NCI-H2196 treated with DMSO at 0.1 percent for 48 hours (cell line): ENCODE results near the gene ARPC1A.
"Not testable (repeated sequence)": the region's sequence is repeated elsewhere in the genome, so short reads cannot be mapped to it uniquely, and the experiment has no call there.

ENCODE experiments used
- DNase-seq: peaks from one replicate; lab custom pipeline; 2025; ENCODE audit not compliant: unreplicated experiment; lab: John Stamatoyannopoulos, UW

The ARPC1A gene

DNA sequence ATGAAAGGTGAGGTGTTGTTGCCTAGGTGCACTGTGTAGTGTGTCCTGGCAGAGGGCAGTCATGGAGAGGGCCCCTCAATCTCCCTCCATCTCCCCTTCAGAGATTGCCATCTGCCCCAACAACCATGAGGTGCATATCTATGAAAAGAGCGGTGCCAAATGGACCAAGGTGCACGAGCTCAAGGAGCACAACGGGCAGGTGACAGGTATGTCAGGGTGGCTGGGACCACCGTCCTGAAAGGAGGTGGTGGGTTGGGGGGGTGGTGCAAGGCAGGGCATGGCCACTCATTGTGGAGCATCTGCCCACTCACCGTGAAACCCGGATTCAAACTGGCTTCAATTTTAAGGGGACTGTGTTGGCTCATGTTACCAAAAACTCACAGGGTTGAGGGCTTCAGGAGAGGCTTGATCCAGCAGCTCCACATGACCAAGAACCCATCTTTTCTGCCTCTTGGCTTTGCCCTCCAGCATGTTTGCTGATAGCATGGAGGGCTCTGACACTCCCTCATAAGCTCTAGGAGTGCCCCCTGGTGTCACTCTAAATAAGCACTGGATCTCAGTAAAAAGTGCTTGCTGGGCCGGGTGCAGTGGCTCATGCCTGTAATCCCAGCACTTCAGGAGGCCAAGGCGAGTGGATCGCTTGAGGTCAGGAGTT lies 61.0 kb downstream of the ARPC1A start:
- no peak for DNase-seq

DNA sequence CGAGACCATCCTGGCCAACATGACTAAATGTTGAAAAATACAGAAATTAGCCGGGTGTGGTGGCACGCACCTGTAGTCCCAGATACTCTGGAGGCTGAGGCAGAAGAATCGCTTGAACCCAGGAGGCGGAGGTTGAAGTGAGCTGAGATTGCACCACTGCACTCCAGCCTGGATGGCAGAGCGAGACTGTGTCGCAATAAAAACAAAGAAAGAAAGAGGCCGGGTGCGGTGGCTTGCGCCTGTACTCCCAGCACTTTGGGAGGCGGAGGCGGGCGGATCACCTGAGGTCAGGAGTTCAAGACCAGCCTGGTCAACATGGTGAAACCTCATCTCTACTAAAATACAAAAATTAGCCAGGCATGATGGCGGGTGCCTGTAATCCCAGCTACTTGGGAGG lies 61.5 kb downstream of the ARPC1A start:
- DNase-seq: not testable (repeated sequence)

DNA sequence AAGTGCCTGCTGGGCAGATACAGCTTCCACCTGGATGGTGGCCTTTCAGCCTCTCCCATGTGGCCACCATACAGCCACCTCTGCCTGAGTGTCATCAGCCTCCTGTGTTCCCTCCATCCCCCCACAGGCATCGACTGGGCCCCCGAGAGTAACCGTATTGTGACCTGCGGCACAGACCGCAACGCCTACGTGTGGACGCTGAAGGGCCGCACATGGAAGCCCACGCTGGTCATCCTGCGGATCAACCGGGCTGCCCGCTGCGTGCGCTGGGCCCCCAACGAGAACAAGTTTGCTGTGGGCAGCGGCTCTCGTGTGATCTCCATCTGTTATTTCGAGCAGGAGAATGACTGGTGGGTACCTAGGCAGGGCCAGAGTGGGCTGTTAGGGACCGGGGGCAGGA lies 62.2 kb downstream of the ARPC1A start:
- DNase-seq: no peak

DNA sequence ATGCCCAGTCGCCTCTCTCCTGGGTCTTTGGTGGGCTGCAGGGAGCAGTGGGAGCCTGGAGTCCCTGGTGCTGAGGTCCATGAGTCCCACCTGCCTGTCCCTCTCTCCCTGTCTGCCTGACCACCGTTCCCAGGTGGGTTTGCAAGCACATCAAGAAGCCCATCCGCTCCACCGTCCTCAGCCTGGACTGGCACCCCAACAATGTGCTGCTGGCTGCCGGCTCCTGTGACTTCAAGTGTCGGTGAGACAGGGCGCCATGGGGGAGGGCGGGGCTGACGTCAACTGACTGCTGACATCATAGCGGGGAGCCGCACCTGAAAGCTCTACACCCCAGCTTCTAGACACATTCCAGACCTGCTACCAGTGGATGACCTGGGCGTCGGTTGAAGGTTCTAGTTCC lies 64.1 kb downstream of the ARPC1A start:
- no peak for DNase-seq

DNA sequence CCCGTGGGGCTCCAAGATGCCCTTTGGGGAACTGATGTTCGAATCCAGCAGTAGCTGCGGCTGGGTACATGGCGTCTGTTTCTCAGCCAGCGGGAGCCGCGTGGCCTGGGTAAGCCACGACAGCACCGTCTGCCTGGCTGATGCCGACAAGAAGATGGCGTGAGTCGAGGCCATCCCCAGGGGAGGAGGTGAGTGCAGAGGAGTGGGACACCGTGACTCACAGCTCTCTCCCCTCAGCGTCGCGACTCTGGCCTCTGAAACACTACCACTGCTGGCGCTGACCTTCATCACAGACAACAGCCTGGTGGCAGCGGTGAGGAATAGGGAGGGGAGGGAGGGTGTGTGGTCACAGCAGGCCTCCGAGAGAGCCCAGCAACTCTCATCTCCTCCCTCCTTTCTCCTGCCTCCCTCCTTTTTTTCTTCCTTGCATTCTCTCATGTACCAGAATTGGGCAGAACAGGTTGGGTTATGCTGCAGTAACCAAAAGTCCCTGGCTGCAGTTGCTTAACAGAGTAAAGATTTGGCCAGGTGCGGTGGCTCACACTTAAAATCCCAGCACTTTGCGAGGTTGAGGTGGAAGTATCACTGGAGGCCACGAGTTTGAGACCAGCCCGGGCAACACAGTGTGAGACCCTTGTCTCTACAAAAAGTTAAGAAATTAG lies 65.4 kb downstream of the ARPC1A start:
- DNase-seq: no peak

DNA sequence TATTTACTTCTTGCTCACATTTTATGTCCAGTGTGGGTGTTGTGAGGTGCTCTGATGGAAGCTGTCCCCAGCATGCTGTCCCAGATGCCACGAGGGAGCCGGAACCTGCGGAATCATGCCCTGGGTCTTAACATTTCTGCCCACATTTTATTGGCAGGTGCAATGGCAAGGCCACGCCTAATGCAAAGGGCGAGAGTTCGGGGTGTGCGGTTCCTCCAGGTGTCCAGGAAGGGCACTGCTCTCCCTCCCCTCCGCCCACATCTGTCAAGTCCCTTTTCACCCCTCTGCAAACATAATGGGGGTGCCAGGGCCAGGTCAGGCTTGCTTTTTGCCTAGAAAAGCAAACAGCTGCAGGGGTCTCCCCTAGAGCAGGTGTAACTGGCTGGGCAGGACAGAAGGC lies 66.3 kb downstream of the ARPC1A start:
- DNase-seq: no peak

DNA sequence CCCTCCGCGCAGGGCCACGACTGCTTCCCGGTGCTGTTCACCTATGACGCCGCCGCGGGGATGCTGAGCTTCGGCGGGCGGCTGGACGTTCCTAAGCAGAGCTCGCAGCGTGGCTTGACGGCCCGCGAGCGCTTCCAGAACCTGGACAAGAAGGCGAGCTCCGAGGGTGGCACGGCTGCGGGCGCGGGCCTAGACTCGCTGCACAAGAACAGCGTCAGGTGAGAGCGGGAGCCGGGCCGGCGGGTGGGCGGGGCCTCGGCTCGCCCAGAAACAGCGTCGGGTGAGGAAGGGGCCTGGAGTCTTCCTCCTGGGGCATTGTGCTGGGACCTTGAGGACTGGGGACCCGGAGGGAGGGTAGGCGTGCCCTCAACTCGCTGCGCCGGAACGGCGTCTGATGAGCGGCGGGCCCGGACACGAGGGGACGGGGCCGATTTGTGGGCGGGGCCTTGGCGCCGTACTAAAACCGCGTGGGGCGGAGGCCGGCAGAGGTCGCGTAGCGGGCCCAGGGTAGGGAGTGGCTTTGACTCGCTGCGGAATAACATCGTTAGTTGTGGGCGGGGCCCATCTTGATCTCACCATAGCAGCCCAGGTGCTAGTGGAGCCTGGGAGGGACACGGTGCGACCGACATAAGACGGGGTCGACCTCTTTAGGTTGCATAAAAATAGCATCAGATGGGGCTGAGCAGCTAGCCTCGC lies 67.1 kb downstream of the ARPC1A start:
- DNase-seq: peak; percentile 88

DNA sequence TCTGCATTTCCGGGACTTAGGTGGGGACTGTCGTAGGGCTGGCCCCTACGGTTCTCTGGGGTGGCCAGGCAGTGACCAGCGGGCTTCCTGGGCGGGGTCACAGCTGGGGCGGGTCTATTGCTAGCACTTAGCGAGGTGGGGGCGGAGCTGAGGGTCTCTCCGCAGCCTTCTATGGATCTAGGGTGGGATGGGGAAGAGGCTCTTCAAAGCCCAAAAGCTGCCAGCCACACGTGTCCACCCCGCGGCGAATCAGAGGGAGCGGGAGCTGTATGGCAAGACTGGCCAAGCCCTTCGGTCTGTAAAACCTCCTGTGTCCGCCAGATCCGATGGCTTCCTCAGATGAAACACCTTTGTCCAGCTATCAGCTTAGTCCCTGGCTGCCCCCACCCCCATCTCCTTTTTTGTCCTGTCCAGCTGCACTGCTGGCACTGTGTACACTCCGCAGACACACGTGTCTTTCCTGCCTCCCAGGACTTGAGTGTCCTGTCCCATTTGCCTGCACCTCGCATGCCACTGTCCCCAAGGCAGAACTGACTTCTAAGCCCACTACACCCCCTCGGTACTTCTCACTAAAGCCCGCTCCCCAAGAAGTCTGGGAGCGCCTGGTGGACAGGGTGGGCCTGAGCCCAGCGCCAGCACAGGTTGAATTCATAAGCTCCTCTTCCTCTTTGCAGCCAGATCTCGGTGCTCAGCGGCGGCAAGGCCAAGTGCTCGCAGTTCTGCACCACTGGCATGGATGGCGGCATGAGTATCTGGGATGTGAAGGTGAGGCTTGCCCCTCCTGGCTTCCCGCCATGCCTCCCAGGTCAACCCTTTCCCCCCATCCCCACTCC lies 67.9 kb downstream of the ARPC1A start:
- DNase-seq: peak; percentile 87

DNA sequence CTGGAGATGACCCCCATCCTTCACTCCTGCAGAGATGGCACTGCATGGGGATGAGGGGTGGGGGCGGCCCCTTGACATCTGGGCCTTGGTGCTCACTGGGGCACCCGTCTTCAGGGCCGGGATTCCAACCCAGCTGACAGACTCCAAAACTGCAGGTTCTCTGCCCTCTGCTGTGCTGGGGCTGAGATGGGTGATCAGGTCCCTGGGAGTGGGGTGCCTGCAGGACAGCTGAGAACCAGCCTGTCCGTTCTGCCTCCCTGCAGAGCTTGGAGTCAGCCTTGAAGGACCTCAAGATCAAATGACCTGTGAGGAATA lies 68.4 kb downstream of the ARPC1A start:
- no peak for DNase-seq

DNA sequence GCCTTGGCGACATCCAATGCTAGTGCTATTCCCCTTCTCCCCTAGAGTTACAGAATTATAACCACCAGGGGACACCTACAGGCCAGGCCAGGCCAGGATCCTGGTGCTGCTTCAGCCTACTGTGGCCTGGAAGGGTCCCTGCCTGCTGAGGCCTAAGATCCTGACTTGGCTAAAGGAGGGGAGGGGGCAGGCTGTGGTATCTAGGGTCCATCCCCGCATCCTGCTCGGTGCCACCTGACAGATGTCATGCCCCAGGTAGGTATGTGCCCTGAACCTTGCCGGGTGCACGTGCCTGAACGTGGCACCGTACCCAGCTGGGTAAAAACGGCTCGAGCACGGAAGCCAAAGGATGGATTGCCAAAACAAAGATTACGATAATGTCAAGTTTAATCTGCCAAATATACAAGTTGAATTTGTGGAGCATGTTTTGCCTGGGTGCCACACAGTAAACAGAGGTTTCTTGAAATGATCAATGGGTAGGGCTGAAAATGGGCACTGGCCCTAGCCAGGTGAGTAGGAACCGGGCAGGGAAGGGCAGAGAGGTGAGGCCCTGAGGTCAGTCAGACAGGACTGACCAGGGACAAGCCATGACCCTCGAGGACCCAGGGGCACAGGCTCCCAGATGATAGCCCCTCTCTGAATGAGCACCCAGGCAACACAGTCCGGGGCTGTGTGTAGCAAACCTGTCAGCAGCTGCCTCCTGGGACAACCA lies 70.1 kb downstream of the ARPC1A start:
- DNase-seq: no peak

DNA sequence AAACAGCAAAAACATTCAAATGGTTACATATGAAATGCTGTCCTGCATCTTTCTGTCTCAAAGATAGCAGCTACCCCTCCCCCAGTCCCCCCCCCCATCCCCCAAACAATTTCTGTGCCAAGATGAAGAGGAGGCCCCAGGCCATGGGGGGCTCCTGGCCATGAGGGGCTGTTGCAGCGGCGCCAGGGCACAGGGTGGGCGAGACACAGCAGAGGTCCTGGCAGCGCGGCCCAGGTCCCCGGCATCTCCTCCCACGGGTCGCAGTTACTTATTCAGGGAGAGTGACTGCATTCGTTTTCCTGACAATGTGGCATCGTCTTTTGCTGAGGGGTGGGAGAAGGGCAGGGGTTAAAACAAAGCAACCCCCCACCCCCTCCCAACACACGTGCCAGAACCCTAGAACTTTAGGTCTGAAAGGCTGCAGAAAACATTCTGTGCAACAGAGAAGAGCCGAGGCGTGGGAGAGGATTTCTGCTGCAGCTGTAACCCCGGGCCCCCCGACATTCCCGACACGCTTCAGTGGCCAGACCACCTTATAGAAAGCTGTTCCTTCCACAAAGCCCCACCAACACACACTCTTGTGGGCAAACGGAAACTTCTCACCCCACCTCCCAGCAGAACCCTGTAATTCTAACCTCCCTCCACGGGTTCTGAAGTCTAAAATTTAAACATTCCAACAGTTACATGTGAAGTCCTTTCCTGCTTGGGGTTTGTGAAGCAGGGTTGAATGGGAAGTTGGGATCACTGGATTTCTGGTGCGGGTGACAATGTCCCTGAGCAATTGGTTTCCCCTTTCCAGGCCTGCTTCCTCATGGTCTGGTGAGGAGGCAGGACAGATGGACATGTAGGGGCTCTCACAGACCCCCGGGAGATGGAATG lies 71.0 kb downstream of the ARPC1A start:
- no peak for DNase-seq

DNA sequence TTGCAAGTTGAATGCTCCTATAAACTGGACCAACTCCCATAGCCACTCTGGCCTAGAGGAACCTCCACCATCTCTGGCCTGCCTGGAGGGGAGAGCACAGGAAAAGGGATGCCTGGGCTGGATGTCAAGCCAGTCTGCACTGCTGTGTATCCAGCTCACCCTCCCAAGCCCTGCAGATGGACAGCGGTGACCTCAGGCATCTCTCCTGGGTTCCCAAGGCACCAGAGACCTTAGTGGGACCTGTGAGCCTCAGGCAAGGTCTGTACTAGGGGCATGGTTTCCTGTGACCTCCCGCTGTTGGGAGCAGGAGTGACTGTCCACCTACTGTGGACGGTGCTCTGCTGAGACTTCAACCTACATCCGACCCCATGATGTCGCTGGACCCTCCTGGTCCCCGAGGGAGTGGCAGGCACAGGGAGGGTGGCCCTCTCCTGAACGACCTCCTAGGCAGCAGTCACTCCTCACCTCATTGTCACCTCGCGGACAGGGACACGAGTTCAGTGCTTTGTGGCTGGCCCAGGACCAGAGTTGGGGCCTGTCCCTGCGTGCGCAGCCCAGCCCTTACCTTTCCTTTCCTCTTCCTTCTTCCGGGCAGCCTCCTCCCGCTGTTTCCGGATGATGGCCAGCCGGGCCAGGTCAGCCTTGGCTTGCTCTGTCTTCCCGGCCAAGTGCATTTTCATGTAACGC lies 71.7 kb downstream of the ARPC1A start:
- DNase-seq: no peak

DNA sequence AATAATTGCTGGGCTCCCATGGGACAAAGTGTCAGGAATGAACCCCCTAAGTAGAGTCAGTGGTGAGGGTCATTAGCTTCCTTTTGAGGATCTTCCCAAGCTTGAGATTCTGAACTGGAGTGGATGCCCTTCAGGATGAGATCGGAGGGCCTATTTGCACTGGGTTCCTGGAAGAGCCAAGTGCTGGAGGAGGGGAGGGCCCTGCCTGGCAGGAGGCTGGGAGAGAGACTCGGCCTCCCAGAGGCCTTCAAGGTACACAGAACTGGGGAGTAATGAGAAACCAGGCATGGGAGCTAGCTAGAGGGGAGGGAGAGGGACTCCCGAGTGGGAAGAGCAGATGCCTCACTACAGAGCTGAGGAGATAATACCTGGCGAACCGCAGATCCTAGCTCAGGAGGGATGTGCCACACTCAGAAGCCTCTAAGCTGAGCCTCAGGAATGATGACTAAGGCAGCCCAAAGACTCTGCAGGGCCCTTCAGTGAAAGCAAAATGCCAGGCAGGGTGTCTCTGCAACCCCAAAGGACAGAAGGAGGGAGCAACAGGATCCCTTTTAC lies 73.3 kb downstream of the ARPC1A start:
- DNase-seq: no peak

DNA sequence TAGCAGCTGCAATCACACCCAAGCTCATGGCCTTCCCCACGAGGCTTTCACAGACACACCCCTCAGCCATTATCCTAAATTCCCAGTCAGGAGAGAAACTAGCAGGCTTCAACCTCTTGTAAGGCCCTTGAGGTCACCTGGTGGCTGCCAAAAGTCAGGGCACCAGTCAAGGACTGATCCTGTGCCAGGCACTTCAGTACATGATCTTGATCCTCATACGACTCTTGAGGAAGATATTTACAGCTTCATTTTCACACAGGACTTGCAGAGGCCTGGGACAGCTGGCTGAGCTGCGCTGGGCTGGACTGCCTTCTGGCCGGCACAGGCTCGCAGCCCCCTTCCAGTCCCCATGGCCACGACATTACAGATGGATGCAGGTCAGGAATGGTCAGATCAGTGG lies 73.9 kb downstream of the ARPC1A start:
- DNase-seq: no peak

DNA sequence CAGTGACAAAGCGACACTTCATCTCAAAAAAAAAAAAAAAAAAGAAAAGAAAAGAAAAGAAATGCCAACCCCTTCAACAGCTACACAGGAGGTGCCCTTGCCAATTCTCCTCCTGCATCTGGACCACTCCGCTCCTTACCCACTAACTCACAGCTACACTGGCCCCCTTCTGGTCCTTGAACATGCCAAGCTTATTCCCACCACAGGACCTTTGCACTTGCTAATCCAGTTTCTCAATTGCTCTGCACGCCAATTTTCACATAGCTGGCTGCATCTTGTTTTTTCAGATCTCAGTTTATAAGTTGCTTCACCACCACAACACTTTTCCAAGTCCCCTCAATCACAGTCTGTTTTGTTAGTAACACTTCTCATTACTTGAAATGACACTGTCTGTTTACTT lies 77.2 kb downstream of the ARPC1A start:
- no peak for DNase-seq

DNA sequence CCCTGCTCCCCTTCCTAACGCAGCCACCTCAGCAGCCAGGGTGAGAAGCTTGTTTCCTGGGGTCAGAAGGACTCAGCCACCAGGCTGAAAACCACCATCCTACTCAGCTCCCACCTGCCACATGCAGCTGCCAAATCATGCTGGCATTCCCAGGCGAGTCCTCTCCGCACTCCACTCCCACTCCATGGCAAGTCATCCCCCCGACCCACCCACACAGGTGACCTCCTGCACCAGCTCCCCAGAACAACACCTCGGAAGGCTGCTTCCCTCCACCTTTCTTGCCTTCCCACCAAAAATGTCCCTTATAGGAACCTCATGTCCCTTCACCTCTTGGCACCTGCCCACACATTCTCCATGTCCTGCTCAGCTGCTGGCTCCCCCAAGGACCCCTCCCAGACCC lies 78.1 kb downstream of the ARPC1A start:
- DNase-seq: no peak

DNA sequence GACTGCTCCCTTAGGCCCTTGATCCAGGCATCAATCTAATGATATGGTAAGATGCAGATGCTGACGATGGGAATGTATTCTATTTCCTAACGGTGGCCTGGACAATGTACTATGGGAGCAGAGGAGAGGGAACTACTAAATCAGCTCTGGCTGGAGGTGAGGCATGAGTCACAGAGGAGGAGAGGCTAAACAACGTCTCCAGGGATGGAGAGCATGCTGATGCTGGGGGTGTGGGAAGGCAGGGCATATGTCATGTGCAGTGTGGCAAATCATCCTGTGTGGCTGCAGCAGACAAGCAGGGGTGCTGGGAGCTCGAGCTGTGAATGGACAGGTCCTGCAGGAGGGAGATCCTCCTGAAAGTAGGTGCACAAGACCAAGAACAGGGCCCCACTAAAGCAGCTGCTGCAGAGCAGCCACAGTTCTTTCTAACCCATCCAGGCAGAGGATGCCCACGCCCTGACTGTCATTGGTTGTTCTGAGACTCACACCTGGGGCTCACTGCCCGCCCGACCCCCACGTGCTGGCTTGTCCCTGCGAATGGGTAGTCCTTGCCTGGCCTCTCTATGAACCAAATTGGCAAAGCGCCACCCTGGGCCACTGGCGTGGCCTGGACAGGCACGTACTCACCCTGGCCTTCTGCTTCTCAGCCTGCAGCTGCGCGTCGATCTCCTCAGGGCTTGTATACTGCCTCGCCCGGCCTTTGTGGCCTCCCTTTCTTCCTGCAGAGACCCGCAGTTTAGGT lies 78.7 kb downstream of the ARPC1A start:
- no peak for DNase-seq

DNA sequence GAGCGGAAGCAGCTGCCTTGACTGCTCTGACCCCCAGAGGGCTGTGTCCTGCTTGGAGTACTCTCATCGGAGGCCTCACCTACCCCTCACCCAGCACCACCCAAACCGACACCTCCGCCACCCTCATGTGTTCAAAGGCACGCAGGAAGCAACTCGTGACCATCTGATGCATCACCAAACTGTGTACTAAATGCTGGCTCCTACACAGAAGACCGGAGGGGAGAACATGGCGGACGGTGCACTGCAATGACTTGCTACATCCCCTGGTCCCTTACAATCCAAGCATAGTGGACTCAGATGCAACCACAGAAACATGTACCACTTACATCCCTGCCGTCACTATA lies 79.3 kb downstream of the ARPC1A start:
- DNase-seq: no peak

DNA sequence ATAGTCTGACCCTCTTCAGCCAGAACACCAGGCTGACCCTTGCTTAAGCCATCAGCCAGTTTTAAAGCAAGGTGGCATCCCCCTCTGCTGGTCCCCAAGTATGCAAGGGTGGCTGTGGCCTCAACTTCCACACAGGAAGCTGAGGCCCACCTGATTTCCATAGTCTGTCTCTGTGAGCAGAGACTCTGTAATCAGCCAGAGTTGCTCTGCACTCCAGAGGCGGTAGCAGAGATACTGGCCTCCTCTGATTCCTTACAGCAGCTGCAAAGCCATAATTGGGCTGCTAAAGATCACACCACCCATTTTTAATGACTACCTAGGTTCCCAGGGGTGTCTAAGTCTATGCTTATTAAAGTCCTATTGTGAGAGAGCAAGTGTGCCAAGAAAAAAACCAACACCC lies 80.9 kb downstream of the ARPC1A start:
- no peak for DNase-seq
